ENCODE data around the gene M1AP.
A peak's percentile ranks its signal among the peaks of the same experiment; 100 is the strongest.

Gene M1AP

GRCh38 chr2:74550231-74550630 lies 97.9 kb downstream of the M1AP start:
- TF ChIP-seq, protein P1, sequence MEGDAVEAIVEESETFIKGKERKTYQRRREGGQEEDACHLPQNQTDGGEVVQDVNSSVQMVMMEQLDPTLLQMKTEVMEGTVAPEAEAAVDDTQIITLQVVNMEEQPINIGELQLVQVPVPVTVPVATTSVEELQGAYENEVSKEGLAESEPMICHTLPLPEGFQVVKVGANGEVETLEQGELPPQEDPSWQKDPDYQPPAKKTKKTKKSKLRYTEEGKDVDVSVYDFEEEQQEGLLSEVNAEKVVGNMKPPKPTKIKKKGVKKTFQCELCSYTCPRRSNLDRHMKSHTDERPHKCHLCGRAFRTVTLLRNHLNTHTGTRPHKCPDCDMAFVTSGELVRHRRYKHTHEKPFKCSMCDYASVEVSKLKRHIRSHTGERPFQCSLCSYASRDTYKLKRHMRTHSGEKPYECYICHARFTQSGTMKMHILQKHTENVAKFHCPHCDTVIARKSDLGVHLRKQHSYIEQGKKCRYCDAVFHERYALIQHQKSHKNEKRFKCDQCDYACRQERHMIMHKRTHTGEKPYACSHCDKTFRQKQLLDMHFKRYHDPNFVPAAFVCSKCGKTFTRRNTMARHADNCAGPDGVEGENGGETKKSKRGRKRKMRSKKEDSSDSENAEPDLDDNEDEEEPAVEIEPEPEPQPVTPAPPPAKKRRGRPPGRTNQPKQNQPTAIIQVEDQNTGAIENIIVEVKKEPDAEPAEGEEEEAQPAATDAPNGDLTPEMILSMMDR (conservative IDR thresholded peaks at IDR 0.05; ENCODE audit: low read length) = no peak
- no peak for DNase-seq (ENCODE audit: low read depth)
- peak overlapping the region; percentile 12; the same call in 1 of the 2 replicates for H3K4me3 ChIP-seq (ENCODE audit: low read length)

GRCh38 chr2:74548900-74549826 lies 99.0 kb downstream of the M1AP start:
- peak overlapping the region; percentile 58 for H3K4me3 ChIP-seq (ENCODE audit: low read length)
- TF ChIP-seq, protein P1 (conservative IDR thresholded peaks at IDR 0.05; ENCODE audit: low read length) = no peak
- peak; percentile 40 for DNase-seq (ENCODE audit: low read depth)

DNA sequence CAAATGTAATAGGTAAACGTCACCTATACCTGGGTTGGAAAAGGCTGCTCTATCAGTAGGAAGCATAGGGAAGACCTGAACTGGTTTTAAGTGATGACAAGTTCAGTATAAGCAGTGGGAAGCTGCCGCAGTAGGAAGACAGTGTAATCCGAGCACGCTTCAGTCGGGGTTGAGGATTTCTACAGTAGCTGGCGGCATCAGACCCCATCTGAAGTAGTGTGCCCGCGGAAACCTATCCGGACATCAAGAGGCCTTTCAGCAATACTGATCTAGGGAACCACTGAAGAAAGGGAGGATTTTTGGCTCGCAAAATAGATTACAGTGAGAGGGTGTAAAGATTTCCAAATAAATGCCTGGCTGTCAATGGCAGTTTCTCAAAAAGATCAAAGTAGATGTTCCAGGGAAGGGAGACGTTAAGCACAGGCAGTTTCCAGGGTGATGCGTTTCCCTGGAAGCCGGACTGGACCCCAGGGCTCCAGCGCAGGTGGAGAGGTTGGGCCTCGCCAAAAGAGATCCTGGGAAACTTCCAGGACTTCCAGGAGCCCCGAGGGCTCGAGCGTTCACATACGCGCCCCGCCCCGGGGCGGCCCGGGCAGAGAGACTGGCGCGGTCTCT lies 99.7 kb downstream of the M1AP start:
- H3K4me3 ChIP-seq (ENCODE audit: low read length) = peak overlapping the region; percentile 58
- DNase-seq (ENCODE audit: low read depth) = no peak
- TF ChIP-seq, protein P1 (conservative IDR thresholded peaks at IDR 0.05; ENCODE audit: low read length) = no peak

DNA sequence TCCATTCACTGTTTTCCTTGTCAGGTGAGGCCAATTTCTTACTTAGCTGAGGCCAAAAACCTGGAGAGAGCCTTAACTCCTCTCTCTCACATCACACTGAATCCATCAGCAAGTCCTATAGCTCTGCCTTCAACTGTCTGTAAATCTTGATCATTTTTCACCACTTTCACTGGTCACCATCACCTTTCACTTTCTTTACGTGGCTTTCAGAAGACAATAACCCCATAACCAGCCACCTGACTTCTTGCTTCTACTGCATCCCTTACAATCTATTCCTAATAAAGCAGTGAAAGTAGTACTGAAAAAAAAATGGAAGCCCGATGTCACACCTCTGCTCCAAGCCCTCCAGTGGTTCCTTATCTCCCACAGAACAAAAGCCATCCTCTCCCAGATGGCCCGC lies 102.1 kb downstream of the M1AP start:
- TF ChIP-seq, protein P1 (conservative IDR thresholded peaks at IDR 0.05; ENCODE audit: low read length) = no peak
- no peak for DNase-seq (ENCODE audit: low read depth)
- no peak overlapping the region for H3K4me3 ChIP-seq (ENCODE audit: low read length)

- DNase-seq (ENCODE audit: low read depth) = no peak
- TF ChIP-seq, protein P1 (conservative IDR thresholded peaks at IDR 0.05; ENCODE audit: low read length) = no peak
- no peak overlapping the region for H3K4me3 ChIP-seq (ENCODE audit: low read length)
Measured at GRCh38 chr2:74544634-74545033, 103.5 kb downstream of the M1AP start.

DNA sequence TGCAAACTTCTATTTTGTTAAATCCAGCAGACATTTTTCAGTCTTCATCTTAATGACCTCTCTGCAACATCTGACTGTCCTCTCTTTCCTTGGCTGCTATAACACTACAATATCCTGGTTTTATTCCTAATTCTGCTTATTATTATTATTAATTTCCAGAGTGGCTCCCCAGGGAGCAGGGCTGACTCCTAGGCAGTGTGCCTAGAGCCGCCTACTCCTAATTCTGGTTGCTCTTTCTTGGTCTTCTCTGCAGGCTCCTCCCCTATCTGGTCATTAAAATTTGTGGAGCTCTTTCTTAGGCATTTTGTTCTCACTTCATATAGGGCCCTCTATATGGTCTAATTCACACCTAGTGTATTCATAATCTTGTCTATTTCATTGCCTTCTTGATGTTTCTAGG lies 105.2 kb downstream of the M1AP start:
- TF ChIP-seq, protein P1 (conservative IDR thresholded peaks at IDR 0.05; ENCODE audit: low read length) = no peak
- no peak for DNase-seq (ENCODE audit: low read depth)
- H3K4me3 ChIP-seq (ENCODE audit: low read length) = no peak overlapping the region

All from AG10803 (cell line).